NCI-H82 (cell line): ENCODE data around the gene ONECUT1.
A peak's percentile ranks its signal among the peaks of the same experiment; 100 is the strongest.
"Not testable (repeated sequence)": the region's sequence is repeated elsewhere in the genome, so short reads cannot be mapped to it uniquely, and the experiment has no call there.

Experiments used
- DNase-seq: peaks from one replicate; lab custom pipeline; 2025; lab: John Stamatoyannopoulos, UW

Gene ONECUT1

DNA sequence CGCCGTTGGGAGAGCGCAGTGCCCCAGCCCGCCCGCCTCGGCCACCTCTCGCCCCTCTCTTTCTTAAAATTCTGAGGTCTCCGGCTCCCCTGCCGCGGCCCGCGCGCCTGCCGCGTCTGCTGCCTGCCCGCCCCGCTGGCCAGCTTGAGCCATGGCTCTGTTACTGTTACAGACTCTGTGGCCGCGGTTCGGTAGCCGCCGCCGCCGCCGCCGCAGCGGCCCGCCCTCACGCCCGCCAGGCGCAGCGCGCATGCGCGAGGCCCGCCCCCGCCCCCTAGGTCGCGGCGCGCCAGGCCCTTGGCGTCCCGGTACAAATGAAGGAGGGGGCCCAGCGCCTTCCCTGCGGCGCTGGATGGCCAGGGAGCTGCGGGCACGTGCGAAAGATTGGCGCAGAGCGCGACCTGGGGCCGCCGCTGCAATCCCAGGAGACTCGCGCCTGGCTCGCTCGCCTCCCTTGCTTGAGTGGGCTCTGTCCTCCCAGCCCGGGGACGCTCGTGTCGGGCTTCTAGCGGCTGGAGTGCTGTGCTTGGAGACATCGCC lies at the start of gene ONECUT1:
TSS of gene ONECUT1 (minus strand) at position 168 of the 540 bp plus-strand sequence. CDS start 452 bp downstream, outside the sequence.
- peak; percentile 81 for DNase-seq

DNA sequence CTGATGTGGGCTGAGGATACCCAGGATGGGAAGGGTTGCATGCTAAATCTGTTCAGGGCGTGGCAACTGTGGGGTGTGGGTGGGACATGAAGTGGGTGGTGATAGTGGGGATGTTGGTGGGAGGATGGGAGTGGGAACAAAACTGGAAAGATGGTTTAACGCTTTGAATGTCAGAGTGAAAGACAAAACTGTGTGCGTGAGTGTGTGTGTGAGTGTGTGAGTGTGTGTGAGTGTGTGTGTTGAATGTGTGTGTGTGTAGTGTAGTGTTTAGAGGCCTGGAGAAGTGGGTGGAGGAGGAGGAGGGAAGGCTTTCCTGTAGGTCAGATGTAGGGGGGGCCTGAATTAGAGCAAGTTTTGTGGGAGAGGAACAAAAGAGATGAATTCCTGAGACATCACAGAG lies 44.2 kb upstream of the ONECUT1 start:
- DNase-seq = no peak

DNA sequence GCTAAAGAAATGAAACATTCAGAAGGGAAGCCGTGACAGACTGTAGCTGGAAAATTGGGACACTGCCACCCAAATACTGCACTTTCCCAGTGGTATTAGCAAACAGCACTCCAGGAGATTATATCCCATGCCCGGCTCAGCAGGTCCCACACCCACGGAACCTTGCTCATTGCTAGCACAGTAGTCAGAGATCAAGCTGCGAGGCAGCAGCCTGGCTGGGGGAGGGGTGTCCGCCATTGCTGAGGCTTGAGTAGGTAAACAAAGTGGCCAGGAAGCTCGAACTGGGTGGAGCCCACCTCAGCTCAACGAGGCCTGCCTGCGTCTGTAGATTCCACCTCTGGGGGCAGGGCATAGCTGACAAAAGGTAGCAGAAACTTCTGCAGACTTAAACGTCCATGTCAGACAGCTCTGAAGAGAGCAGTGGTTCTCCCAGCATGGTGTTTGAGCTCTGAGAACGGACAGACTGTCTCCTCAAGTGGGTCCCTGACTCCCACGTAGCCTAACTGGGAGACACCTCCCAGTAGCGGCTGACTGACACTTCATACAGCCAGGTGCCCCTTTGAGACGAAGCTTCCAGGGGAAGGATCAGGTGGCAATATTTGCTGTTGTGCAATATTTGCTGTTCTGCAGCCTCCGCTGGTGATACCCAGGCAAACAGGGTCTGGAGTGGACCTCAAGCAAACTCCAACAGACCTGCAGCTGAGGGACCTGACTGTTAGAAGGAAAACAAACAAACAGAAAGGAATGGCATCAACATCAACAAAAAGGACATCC lies 34.2 kb upstream of the ONECUT1 start:
- DNase-seq = not testable (repeated sequence)

DNA sequence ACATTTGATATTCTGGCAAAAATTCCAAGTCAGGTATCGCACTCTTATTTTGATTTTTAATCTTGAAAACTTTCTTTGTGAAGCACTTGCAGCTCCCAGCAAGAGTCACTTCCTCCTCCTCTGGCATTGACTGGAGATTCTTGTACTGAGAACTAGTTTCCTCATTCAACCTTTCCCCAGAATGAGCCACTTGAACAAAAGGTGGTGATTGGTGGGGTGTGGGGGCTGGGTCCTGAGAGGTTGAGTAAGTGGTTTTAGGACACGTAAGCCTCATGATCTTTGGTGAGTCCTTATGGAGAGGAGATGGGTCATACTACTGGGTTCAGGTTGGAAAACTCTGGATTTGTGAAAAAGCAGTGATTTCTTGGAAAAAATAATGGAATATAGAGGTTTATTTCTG lies 32.3 kb upstream of the ONECUT1 start:
- DNase-seq = no peak

DNA sequence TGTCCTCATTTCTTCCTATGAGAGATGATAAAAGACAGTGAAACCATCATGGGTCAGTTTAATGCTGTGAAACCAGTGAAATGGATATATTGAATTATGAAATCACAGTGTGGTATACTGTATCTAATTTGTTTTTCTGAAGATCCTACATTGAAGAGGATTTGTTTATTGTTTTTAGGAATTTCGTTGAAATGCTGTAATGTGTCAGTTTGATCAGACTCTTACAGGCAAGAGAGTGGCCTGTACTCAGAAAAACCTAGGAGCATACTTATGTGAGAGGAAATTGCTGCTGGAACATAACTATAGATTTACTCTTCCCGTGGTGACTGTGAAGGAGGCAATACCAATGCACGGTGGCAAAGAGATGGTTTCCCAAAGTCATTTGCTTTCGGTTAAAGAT lies 29.1 kb upstream of the ONECUT1 start:
- DNase-seq = no peak

DNA sequence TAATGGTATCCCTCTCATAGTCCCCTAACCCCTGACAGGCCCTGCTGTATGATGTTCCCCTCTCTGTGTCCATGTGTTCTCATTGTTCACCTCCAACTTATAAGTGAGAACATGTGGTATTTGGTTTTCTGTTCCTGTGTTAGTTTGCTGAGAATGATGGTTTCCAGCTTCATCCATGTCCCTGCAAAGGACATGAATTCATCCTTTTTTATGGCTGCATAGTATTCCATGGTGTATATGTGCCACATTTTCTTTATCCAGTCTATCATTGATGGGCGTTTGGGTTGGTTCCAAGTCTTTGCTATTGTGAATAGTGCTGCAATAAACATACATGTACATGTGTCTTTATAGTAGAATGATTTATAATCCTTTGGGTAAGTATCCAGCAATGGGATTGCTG lies 25.8 kb upstream of the ONECUT1 start:
- DNase-seq = not testable (repeated sequence)

DNA sequence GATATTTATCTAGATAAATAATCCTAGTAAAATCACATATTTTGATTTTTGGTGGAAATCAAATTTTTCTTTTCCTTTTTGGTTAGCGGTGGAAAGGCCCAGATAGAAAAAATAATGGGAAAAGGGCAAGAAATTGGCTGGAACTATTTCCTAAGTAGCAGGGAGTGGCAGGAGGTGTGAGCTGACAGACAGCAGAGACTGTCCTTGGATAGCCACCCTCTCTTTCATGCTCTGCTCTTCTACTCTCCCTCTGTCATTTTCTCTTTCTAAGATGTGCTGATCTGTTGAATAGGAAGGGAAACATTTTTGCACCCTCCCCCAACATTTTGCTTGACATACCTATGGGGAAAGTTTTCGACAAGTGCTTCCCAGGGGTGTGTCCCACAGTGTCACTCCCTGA lies 18.9 kb upstream of the ONECUT1 start:
- DNase-seq = no peak

DNA sequence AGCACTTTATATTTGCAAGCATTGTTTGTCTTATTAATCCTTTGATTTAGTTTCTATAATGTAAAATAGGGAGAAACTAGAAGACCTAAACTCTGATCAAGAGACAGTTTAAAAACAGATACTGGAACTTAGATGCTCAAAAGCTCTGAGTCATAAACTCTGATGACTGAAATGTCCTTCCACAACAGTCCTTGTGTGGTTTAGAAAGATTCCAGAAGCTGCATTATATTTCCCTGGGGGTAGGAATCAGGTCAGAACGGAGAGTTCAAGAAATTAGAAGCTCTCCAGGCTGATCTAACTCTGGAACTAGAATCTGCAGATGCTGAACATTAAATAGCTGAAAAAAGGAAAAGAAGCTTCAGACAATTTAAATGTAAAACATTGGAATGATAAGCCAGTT lies 18.3 kb upstream of the ONECUT1 start:
- DNase-seq = no peak

DNA sequence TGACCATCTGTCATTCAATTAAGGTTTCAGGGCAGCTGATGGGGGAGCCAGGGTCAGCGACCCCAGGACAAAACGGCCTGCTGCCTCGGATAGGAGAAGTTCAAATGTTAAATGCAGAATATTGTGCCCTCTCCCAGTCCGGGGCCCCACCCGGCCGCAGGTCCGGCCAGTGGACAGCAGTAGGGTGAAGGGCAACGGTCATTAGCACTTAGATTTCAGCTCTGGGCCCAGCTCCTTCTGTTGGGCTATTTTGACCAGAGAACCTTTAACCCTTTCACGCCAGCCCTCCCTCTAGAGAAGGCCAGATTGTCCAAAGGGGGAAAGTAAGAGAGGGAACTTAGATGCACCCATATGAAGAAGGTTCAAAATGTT lies 16.1 kb upstream of the ONECUT1 start:
- no peak for DNase-seq

DNA sequence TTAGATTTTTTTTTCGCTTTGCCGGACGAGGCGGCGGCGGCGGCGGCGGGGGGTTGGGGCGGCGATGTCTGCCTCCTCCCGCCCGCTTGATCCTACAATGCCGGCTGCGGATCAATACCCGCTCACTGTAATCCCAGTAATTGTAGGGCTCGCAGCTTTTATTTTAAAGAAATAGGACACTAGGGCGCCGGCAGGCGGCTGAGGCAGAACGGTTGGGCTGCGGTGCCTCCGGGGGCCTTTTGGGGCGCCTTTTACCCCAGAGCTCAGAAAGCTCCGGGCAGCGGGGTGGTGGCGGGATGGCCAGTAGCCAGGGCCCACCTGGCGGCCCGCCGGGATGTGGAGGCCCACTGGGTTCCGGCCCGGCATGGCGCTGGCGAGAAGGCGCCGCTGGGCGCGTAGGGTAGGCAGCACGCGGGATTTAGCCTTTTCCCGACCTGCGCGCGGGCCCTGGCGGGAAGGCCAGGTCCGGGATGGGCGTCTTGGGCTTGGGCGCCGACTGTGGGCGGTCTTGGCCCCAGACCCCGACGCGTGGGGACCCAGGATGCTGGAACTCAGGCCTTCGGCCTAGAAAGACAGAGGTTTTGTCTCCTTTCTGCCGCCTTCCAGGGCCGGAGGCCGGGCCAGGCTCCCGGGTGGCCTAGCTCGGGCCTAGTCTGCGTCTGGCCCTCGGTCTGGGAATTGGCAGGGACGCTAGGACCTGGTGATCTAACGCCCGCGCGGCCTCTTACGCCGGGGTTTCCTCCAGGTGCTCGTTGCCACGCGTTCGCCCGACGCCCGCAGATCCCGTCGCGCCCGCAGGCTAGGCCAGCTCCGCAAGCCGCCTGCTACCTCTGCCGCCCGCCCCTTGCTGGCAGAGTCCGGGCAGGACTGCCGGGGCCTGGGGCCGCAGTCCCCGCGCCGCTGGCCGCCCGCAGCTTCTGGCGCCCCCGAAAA lies 15.5 kb upstream of the ONECUT1 start:
- no peak for DNase-seq

DNA sequence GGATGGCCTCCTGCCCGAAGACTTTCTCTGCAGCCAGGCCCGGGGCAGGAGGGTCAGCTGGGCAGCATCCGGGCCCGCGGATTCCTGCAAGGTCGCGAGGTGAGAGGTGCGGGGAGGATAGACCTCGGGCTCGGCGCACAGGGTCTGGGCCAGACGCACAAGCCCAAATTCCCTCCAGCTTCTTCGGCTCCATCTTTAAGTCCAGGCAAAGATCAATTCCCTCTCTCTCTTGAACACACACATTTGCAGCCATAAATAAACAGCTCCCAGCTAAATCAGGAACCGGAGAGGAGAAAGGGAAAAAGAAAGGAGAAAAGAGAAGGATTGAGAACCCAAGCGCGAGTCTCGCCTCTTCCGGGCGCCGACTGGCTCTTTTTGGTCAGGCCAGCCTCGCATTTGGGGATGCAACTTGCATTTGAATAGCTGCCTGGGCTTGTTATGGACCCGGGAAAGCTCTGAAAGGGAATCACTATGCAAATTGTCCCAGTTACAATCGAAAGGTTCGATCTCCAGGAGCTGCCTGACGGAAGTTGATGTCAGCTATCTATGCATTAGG lies 14.5 kb upstream of the ONECUT1 start:
- no peak for DNase-seq

DNA sequence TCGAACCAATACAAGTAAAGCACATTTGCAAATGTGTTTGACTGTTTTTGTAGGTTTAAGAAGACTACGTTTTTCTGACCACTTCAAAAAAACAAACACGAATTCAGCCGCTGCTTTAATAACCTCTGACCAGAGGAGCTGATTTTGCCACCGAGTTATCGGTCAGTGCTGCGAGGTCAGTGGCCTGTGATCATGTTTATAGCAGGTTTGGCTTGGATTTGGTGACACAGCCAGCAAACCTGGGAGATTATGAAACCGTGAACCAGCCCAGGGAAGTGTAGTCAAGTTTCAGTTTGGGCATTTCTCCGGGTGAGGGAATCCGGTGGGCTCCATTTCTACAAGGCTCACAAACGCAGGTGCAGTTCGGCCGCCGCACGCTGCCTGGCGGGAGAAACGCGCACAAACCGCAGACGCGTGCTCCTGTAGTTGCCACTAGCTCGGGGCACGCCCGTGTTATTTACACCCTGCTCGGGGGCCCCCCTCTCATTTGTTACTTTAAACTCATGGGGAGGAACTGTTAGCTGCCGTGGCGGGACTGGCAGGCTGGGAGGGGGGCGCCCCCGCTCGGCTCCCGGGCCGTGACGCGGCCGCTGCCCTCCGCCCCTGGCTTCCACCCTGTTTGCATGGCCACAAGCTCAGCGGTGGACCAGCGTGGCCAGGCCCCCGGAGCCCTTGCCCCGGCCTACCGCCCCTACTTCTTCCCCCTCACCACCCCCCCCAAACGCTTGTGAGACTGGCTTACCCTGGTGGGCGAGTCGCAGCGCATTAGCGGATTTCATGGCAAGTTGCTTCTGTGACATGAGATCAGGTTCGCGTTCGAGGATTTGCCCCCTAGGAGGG lies 13.6 kb upstream of the ONECUT1 start:
- DNase-seq = no peak

DNA sequence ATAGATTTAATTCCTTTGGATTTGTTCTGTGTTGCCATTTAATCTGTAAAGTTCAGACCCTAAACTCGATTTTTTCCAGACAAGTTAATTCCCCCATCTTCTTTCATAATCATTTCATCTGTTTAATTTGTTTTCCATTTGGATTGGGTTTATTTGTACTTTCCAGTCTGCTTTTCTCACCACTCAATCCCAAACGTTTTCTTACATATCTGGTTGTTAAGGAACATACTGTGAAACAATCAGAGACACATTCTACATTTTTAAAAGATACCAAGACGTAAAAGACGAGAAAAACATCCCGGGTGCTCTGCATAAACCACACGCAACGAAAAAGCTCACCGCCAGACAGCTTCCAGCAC lies 13.0 kb upstream of the ONECUT1 start:
- no peak for DNase-seq

DNA sequence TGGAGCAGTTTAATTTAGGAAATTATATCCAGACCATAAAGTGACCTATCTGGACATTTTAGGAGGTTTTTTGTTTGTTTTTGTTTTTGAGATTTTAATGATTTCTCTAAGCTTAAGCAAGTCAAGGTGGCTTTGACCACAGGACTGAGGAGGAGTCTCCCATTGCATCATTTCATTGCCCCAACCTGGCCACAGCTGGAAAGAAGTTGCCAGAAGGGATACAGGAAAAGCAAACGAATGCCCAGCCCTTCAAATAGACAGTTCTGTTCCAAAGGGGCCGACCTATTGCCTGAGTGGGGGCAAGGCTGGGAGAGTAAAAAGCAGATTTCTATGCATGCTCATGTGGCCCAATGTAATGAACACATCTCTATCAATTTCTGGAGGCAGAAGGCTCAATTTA lies 12.0 kb upstream of the ONECUT1 start:
- DNase-seq = no peak

DNA sequence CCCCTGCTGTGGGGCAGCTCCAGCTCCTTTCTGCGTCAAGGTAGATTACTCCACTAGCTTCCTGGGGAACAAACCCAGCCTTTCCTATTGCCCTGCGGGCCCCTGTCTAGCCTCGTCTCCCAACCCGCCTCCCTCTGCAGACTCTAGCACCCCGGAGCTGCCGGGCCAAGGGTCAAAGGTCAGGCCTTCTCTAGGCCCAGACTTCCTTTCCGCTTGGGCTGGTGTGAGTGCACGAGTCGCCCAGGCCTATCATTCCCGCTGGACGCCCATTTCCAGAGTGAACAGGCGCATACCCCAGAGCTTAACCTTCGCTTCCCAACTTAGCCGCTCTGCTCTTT lies 11.6 kb upstream of the ONECUT1 start:
- DNase-seq = no peak

DNA sequence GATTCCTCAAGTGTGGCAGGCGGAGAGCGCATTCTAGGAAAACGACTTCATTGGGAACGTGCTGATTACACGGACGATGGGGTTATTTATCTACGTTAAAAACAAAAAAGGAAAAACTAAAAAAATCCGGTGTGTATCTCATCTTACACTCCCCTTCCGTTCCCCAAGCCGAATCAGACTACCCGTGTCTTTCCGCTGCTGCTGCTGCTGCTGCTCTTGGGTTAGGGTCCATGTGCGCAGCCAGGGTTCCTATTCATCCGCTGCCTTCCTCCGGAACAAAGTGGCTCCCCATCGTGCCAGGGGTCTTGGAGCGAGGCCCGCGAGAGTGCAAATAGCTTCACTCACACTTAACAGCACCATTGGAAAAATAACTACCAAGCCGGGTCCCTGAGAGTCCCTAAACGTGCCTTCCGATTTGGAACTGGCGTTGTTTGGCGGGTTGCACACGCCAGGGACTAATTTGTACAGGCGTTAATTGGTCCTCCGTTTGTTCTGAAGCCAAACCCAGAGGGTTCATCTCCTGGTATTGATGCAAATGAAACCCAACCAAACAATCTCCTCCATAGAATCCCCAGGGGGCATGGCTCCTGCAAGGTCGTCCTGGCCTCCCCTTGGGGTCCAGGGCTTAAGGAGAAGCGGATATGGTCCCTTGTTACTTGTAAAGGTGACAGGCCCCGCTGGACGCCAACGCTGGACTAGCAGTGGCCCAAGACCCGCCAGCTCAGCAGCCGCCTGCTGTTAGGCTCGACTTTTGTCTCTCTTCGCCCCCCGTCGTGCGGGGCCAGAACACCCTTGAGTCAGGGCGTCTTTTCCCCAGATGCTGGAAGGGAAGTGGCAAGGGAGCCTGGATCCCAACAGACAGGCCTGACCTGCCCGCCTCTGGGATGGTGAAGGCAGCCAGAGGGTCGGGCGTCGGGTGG lies 11.0 kb upstream of the ONECUT1 start:
- DNase-seq = no peak

DNA sequence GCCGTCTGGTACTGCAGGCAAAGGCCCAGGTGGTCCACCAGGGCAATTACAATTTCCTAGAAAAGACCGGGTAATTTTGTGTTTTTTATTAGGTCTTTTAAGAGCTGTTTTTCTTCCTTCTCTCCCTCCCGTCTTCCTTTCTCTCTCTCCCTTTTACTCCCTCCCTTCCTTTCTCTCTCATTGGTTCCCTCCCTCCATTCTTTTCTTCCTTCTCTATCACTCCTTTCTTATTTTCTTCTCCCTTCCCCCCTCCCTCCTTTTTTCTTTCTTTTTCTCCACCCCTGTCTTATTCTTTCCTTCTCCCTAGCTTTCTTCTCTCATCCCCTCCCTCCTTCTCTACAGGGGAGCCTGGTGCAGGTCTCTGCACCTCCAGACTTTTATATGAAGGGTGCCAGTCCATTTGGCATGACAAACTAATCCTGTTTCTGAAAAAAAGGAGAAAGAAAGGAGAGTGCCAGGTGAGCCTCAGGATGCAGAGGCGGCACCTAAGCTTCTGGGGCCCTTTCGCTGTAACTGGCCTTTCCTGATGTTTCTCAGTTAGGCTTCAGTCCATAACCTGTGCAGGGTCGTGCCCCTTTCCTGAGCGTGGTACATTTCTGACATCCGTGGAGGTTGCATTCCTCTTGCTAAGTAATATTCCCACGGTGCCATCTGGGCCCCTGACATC lies 9.1 kb upstream of the ONECUT1 start:
- no peak for DNase-seq

DNA sequence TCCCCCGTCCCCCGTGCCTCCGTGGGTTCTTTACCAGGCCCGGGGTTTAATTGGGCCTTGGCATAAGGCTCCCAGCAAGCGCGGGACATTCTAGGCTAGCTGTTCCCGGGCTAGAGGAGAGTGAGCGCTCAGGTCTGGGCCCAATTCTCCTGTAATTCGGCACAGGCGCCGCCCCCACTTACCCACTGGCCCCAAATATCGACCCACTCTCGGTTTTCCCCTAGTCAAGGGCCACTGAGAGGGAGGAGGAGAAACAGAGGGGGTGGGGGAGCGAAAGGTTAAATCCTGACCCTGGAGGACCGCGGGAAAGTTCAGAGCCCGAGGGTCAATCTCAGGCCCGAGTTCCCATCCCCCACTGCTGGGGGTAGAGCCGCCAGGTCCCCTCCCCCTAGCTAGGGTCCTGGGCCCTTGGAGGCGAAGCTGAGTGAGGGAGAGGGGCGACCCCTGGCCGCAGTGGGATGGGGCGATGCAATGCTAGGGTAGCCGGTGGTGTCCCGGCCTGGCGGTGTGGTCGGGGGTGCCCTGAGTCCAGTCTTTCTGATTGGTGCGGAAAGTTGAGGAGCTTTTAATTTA lies 8.5 kb upstream of the ONECUT1 start:
- DNase-seq = no peak

DNA sequence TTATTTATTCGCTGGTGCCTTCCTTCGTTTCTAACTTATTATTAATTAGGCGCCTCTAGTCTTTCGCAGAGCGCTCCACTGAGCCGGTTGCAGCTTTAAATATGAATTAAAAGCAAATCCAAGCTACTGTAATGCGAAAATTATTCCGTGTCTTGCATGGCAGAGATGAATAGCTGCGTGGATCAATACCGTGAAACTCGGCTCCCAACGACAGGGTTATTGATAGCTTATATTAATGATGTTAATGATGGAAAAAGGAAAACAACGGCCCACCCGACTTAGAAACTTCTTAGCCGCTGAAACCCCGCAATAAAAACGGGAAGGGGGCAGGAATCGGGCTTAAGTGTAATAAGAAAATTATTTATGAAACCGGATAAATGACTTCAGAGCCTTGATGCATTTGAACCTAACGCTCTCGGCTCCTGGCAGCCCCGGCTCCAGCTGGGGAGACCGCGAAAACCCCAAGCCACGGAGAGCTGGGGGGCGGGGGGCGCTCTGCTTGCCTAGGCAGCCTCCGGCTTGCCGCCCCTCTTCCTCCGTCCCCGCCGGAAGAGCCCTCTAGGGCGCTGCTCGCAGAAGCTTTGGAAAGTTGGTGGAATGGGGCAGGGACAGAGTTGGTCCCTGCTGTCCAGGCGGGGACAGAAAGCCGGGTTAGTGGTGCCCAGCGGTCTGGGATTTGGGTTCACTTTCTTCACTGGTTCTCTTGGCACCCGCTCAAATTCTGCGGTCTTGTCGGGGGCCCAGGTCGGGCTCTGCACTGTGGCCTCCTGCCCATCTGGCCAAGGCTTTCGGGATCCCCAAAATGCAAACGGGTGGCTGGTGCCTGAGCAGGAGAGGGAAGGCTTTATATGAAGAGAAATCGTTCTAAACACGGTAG lies 7.7 kb upstream of the ONECUT1 start:
- no peak for DNase-seq
